Activated CD4-positive, alpha-beta T cell treated with anti-CD3 and anti-CD28 coated beads for 36 hours (primary cell): ENCODE data around the gene SERTAD4. TPM values are rescaled to one million over a fixed set of nuclear protein-coding genes. Genes with fewer than 3 reads are reported as not detected.

ENCODE experiments used
- ATAC-seq: fragments of 200-7000 bp; cut with Tn5 transposase; one replicate; pipeline ENCODE4 v1.10.0; 2021; ENCODE audit warnings: mild to moderate bottlenecking, moderate library complexity
- CTCF ChIA-PET: fragments of 350-600 bp; sonication (Branson Sonifier 250); formaldehyde crosslinking; loops from one replicate; lab custom pipeline; 2021; ENCODE audit warnings: antibody characterized with exemption; lab: Charles Lee
- POLR2A ChIA-PET: fragments of 350-600 bp; sonication (Branson Sonifier 250); formaldehyde crosslinking; loops from one replicate; lab custom pipeline; 2021; ENCODE audit warnings: antibody characterized with exemption, inconsistent platforms; lab: Charles Lee
- DNase-seq: peaks from one replicate; pipeline ENCODE4 v3.0.0-alpha.2; 2020
- H3K27ac Mint-ChIP-seq: one replicate; pipeline ENCODE4 v1.8.0; 2021; ENCODE audit warnings: mixed read lengths
- H3K27me3 Mint-ChIP-seq: one replicate; pipeline ENCODE4 v1.8.0; 2021; ENCODE audit warnings: mixed read lengths
- H3K36me3 Mint-ChIP-seq: one replicate; pipeline ENCODE4 v1.8.0; 2021; ENCODE audit warnings: low read depth, mixed read lengths
- H3K4me1 Mint-ChIP-seq: one replicate; pipeline ENCODE4 v1.8.0; 2021; ENCODE audit warnings: mixed read lengths
- H3K4me3 Mint-ChIP-seq: one replicate; pipeline ENCODE4 v1.8.0; 2021; ENCODE audit warnings: mild to moderate bottlenecking, moderate library complexity, mixed read lengths
- H3K9me3 Mint-ChIP-seq: one replicate; pipeline ENCODE4 v1.8.0; 2021; ENCODE audit warnings: low read depth, mixed read lengths
- intact Hi-C, 2 experiments: fragments of 100-400 bp; cut with DNase I in 1 of 2; cut with micrococcal nuclease in 1 of 2; formaldehyde crosslinking; loops; one replicate each; pipeline versions ENCODE4 v1.14.2 to v1.15.1; 2022 to 2024; cut with DNase I, micrococcal nuclease
- total RNA-seq, 2 experiments: library from RNA; stranded (reverse); gene quantifications; one replicate each; pipeline ENCODE4 v1.2.3, GENCODE V29; 2021

Gene SERTAD4
- total RNA-seq, 2 experiments from 2014 or later: not detected

DNA sequence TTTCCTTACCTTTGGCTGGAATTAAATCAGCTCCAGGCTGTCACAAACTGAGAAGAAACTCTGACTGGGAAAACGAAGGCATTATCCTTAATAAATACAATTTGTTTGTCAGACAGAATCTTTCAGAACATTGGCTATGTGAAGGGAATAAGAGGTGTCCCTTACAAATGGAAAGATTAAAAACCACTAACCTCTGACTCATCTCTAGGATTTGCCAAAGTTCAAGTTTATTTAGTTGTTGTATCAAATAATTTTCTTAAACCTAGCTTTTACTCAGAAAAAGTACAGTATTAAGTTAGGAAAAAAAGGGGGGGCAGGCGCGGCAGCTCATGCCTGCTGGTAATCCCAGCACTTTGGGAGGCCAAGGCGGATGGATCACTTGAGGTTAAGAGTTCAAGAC, 15.7 kb downstream of the SERTAD4 start:
- no peaks in the 10 kb centered on the region for H3K9me3 Mint-ChIP-seq
- ChIA-PET POLR2A (no interaction called here), CTCF (interaction anchor here (1.0 kb wide), 1 partner anchor 162 kb away, joined by 3 read pairs; no protein-coding TSS in a partner anchor)
- H3K27ac Mint-ChIP-seq: no peak overlapping the region
- ATAC-seq (no peak), DNase-seq (no peak)
- H3K36me3 Mint-ChIP-seq: no peaks in the 10 kb centered on the region
- no peak overlapping the region for H3K4me3 Mint-ChIP-seq
- intact Hi-C loops: no loop called here
- peaks cover 29% of the 10 kb centered on the region for H3K4me1 Mint-ChIP-seq
- peaks cover 53% of the 10 kb centered on the region for H3K27me3 Mint-ChIP-seq

DNA sequence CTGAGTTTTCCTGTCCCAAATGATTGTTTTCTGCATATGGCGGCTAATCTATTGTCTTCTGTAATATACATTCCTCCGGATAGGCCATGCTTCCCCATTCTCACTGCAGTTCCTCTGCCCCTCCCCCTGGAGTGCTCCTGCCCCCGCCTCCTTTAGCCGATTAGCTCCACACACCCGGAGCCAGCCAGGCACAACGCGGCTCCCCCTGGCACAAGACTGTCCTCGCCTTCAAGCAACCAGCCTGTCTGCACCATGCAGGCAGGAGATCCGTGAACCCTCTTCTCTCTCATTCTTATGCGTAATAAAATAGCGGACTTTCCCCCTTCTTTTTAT, 18.0 kb downstream of the SERTAD4 start:
- POLR2A ChIA-PET: interaction anchor here (0.8 kb wide), 1 partner anchor 124 kb away, joined by 7 read pairs; no protein-coding TSS in a partner anchor
- Mint-ChIP-seq H3K36me3 (no peaks in the 10 kb centered on the region), H3K4me3 (no peak overlapping the region), H3K27ac (no peak overlapping the region), H3K27me3 (peaks cover 63% of the 10 kb centered on the region), H3K9me3 (no peaks in the 10 kb centered on the region), H3K4me1 (peaks cover 29% of the 10 kb centered on the region)
- no peak for DNase-seq
- intact Hi-C loops: loop anchor here in 1 of 2 experiments (5.0 kb wide), 1 partner anchor 152 kb away; no protein-coding TSS in a partner anchor
- peak; percentile 11 for ATAC-seq
- CTCF ChIA-PET: interaction anchor here (1.1 kb wide), 1 partner anchor 107 kb away, joined by 3 read pairs; no protein-coding TSS in a partner anchor

DNA sequence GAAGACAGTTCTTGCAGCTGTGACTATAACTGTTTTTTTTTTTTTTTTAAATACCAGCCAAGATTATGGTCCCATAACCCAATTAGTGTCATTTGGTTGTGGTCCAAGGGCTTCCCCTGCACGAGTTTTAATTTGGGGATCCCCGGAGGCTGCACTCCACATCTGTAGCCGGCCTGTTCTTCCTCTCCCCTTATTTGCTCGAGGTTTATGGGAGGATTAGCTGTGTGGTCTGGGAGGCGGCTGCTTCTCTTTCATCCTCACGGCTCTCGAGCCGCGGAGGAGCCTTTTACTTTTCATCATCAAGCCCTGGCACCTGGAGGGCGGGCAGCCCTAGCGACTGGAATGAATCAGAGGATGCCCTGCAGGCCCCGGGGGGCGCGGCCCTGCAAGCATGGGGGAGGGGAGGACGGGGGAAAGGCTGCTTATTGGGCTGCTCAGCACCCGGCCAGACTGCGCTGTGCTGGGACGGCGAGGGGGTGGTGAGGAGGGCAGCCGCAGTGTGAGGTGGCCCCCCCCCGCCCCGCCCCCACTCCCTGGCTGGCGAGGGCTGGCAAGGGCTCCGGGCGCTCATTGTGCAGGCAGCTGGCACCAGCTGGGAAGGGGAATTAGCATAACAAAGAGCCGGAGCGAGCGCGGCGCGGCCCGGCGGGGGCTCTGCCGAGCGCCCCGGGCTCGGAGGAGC, 18.5 kb downstream of the SERTAD4 start:
- CTCF ChIA-PET: no interaction called here
- Mint-ChIP-seq H3K9me3 (no peaks in the 10 kb centered on the region), H3K4me1 (peaks cover 29% of the 10 kb centered on the region), H3K4me3 (peak overlapping the region; percentile 43), H3K27me3 (peaks cover 60% of the 10 kb centered on the region), H3K27ac (no peak overlapping the region), H3K36me3 (no peaks in the 10 kb centered on the region)
- ATAC-seq (peak; percentile 47), DNase-seq (peak; percentile 61)
- POLR2A ChIA-PET: interaction anchor here (0.8 kb wide), 1 partner anchor 123 kb away, joined by 7 read pairs; no protein-coding TSS in a partner anchor
- intact Hi-C loops: loop anchor here in 1 of 2 experiments (5.0 kb wide), 1 partner anchor 151 kb away; no protein-coding TSS in a partner anchor

DNA sequence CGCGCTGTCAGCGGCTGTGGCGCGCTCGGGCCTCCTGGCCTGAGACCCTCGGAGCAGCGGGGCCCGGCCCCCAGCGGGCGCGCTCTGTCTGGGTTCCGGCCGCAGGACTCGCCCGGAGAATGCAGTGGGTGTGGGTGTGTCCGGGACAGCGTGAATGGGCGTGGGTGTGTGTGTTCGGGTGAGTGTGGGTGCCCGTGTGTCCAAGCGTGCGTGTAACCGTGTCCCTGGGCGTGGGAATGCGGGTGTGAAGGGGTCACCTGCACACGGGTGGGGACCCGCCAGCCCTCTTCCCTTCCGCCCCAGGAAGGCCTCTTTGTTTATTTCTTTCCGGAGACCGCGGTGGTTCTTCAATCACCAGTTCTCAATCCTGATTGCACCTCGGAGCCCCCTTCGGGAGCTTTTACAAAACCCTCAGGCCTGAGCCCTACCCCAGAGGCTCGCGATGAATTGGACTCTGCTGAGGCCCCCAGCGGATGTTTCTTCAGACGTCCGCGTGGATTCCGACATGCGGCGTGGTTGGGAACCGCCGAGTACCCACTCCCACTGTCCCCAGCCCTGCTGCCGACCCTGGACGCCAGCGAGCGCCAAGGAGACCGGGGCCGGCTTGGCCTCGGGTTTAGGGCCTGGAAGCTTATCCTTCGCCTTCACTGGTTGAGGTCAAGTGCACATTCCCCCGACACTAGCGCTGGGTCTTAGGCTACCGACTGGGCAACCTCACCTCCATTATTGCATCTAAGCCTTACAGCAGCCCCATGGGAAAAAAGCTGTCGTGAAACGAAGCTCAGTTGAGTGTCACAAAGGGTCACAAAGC, 19.3 kb downstream of the SERTAD4 start:
- ATAC-seq (no peak), DNase-seq (no peak)
- Mint-ChIP-seq H3K4me3 (peak overlapping the region; percentile 57), H3K27ac (no peak overlapping the region), H3K36me3 (no peaks in the 10 kb centered on the region), H3K9me3 (no peaks in the 10 kb centered on the region), H3K4me1 (peaks cover 22% of the 10 kb centered on the region), H3K27me3 (peaks cover 53% of the 10 kb centered on the region)
- intact Hi-C loops: loop anchor here in 1 of 2 experiments (5.0 kb wide), 1 partner anchor 150 kb away; no protein-coding TSS in a partner anchor
- ChIA-PET POLR2A (interaction anchor here (1.0 kb wide), 1 partner anchor 122 kb away, joined by 3 read pairs; no protein-coding TSS in a partner anchor), CTCF (interaction anchor here (1.1 kb wide), 1 partner anchor 8 kb away, joined by 4 read pairs; no protein-coding TSS in a partner anchor)

DNA sequence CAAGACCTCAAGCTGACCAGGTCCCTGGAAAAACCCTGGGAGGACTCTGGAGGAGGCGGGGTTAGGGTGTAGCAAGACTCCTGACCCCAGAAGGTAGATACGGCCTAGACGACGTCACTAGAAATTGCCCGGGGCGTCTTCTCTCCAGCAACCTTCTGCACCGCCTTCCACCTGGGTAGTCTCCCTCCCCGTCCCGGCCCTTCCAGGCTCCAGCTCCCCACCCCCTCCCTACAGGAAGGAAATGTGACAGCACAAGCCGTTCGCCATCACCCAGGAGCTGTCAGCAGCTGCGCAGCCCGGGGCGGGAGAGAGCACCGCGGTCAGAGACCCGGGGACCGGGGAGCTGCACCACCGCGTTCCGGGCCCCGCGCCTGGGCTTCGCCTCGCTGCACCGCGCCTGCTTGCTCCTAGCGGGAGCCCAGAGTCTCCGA, 20.0 kb downstream of the SERTAD4 start:
- no peaks in the 10 kb centered on the region for H3K36me3 Mint-ChIP-seq
- ChIA-PET CTCF (interaction anchor here (0.7 to 1.1 kb wide), 3 partner anchors 9 to 80 kb away, joined by 3 to 4 read pairs (median 4); no protein-coding TSS in a partner anchor), POLR2A (interaction anchor here (1.0 kb wide), 1 partner anchor 121 kb away, joined by 3 read pairs; no protein-coding TSS in a partner anchor)
- peaks cover 18% of the 10 kb centered on the region for H3K4me1 Mint-ChIP-seq
- peaks cover 48% of the 10 kb centered on the region for H3K27me3 Mint-ChIP-seq
- no peak overlapping the region for H3K27ac Mint-ChIP-seq
- H3K9me3 Mint-ChIP-seq: no peaks in the 10 kb centered on the region
- ATAC-seq (peak; percentile 20), DNase-seq (peak; percentile 24)
- peak overlapping the region; percentile 57 for H3K4me3 Mint-ChIP-seq
- intact Hi-C loops: loop anchor here in 1 of 2 experiments (5.0 kb wide), 1 partner anchor 150 kb away; no protein-coding TSS in a partner anchor

DNA sequence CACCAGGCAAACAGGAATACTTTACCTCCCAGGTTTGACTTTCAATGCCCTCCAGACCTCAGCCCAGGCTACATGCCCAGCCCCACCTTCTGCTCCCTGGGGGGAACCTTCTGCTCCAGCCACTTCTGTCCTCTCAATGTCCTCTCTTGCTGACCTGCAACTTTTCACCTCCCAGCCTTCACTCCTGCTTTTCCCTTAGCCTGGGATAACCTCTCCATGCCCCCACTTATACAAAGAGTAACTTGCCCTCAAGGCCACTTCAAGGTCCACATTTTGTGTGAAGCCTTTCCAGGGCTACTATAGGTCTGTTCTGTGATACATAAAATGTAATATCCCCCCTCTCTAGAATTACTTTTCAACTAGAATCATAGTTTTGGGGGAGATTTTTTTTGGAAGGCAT, 21.7 kb downstream of the SERTAD4 start:
- H3K27ac Mint-ChIP-seq: no peak overlapping the region
- H3K4me3 Mint-ChIP-seq: no peak overlapping the region
- intact Hi-C loops: loop anchor here in 1 of 2 experiments (5.0 kb wide), 1 partner anchor 148 kb away; no protein-coding TSS in a partner anchor
- CTCF ChIA-PET: no interaction called here
- ATAC-seq (no peak), DNase-seq (no peak)
- H3K9me3 Mint-ChIP-seq: no peaks in the 10 kb centered on the region
- peaks cover 18% of the 10 kb centered on the region for H3K4me1 Mint-ChIP-seq
- no peaks in the 10 kb centered on the region for H3K36me3 Mint-ChIP-seq
- POLR2A ChIA-PET: no interaction called here
- H3K27me3 Mint-ChIP-seq: peaks cover 46% of the 10 kb centered on the region

DNA sequence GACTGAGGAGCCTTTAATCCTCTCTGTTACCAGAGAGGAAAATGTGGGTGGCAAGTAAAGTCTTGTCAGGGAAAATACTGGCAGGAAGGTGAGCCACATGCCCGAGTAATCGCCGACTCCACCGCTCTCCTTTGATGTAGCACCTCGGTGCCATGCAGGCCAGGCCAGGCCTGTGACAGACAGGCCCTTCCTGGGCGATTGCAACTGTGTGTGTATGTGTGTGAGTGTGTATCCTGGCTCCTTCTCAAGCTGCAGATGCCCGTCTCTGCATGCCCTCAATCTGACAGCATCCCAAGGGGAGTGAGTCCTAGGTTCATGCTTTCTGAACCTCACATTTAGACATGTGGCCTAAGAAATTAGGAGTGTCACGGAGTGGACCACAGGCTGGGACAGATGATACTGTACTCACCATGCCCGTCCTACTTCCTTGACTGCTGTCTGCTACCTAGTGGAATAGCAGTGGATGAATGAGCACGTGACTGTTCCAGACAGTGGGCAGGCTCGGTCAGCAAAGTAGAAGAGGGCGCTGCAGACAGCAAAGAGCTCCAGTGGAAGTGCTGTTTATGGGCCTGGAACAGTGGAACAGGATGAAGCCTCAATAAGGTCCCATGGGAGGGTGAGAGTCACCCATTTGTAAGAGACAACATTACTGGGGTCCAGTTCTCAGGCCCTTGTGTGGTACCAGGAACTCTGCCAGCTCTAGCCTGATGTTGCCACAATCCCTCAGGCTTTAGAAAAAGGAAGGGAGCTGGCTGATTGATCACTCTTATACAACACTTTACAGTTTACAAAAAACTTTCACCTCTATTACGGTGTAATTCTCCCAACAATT, 25.3 kb downstream of the SERTAD4 start:
- ChIA-PET POLR2A (interaction anchor here (0.6 kb wide), 1 partner anchor 12 kb away, joined by 5 read pairs; no protein-coding TSS in a partner anchor), CTCF (interaction anchor here (0.6 kb wide), 1 partner anchor 21 kb away, joined by 3 read pairs; no protein-coding TSS in a partner anchor)
- H3K4me1 Mint-ChIP-seq: no peaks in the 10 kb centered on the region
- no peak overlapping the region for H3K4me3 Mint-ChIP-seq
- H3K9me3 Mint-ChIP-seq: no peaks in the 10 kb centered on the region
- H3K27me3 Mint-ChIP-seq: peaks cover 27% of the 10 kb centered on the region
- no peak for ATAC-seq
- DNase-seq: no peak
- H3K27ac Mint-ChIP-seq: no peak overlapping the region
- H3K36me3 Mint-ChIP-seq: no peaks in the 10 kb centered on the region
- intact Hi-C loops: no loop called here

DNA sequence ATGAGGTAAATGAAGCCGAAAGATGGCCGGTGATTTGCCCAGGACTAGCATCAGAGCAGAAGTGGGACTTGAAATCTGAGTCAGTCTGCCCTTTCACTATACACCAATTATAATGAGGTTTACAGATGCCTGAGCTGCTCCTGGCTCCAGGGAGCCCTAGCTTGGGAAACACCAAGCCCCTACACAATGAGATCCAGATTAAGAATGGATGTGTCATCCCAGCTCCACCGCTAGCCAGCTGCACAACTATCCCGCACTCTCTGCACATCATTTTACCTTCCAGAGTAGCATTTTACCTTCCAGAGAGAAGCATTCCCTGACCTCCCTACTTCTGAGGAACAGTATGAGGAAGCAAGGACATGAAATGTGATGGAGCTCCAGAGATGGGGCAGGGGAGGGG, 27.0 kb downstream of the SERTAD4 start:
- H3K36me3 Mint-ChIP-seq: no peaks in the 10 kb centered on the region
- DNase-seq (no peak), ATAC-seq (no peak)
- no peaks in the 10 kb centered on the region for H3K4me1 Mint-ChIP-seq
- CTCF ChIA-PET: interaction anchor here (0.7 kb wide), 2 partner anchors 38 to 504 kb away, joined by 3 read pairs; partner anchors contain the start of gene TRAF3IP3
- intact Hi-C loops: no loop called here
- H3K27ac Mint-ChIP-seq: no peak overlapping the region
- H3K4me3 Mint-ChIP-seq: no peak overlapping the region
- H3K9me3 Mint-ChIP-seq: no peaks in the 10 kb centered on the region
- POLR2A ChIA-PET: no interaction called here
- H3K27me3 Mint-ChIP-seq: peaks cover 16% of the 10 kb centered on the region

DNA sequence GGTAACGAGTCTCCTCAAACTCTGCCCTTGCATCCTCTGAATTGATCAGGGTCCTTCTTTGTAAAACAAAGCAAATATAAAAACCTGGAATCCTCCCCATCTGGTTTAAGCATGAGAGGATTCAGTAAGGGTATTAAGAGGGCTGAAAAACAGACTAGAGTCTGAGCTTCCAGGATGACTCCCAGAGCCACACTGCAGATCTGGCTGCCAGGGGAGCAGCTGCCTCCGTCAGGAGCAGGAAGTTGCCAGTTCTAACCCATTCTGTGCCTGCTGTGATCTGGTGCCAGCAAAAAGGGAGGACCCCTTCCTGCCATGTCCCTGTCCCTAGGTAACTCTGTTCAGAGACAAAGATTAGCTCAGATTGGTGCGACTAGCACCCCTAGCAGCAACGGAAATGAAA, 27.5 kb downstream of the SERTAD4 start:
- H3K27ac Mint-ChIP-seq: no peak overlapping the region
- H3K4me1 Mint-ChIP-seq: no peaks in the 10 kb centered on the region
- ATAC-seq: no peak
- no peaks in the 10 kb centered on the region for H3K9me3 Mint-ChIP-seq
- POLR2A ChIA-PET: no interaction called here
- intact Hi-C loops: no loop called here
- H3K36me3 Mint-ChIP-seq: no peaks in the 10 kb centered on the region
- no peak for DNase-seq
- no peak overlapping the region for H3K4me3 Mint-ChIP-seq
- CTCF ChIA-PET: interaction anchor here (0.7 kb wide), 2 partner anchors 504 to 612 kb away, joined by 3 read pairs; partner anchors contain the start of gene TRAF3IP3
- H3K27me3 Mint-ChIP-seq: peaks cover 11% of the 10 kb centered on the region

DNA sequence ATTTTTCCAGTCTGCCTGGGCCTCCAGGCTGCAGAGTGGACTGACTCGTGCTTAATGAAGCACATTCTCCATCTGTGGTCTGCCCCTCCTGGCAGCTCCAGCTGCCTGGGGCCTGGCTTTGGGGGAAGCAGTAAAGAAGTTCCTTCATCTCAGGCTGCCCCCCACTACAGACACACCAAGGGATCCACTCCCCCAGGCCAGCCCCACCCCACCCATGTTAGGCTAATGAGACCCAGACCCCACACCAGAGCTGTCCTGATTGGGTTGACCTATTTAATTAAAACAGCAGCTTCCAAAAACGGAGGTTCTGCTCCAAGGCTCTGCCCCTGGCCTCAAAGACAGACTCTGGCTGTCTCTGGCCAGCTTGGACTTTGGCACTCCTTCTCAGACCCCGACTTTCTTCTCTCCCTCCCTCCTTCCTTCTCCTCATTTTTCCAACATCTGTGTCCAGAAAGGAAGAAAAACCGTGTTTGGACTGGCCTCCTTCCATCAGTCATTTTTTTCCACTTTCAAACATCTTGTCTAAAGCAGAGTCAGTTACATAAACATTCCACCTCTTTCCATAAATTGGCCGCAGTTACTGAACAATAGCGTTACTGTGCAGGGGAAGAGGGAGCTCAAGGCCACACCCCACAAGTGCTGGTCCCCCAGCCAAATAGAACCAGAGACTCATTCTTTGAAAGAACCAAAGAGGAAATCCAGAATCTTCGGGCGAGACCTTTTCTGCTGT, 29.7 kb downstream of the SERTAD4 start:
- ChIA-PET CTCF (no interaction called here), POLR2A (no interaction called here)
- Mint-ChIP-seq H3K9me3 (no peaks in the 10 kb centered on the region), H3K27ac (no peak overlapping the region), H3K4me1 (no peaks in the 10 kb centered on the region), H3K36me3 (no peaks in the 10 kb centered on the region), H3K4me3 (no peak overlapping the region), H3K27me3 (peaks cover 10% of the 10 kb centered on the region)
- ATAC-seq (no peak), DNase-seq (no peak)
- intact Hi-C loops: no loop called here
